ENCODE measurements around the gene WNT6. TPM values are rescaled to one million over a fixed set of nuclear protein-coding genes. Genes with fewer than 3 reads are reported as not detected.

The WNT6 gene
- total RNA-seq, 1 experiment from 2014 or later: 1.4 TPM

GRCh38 chr2:218863021-218863520 is 3.5 kb downstream of the WNT6 start:
- RAD21 ChIA-PET (ENCODE audit: low non-redundant PET in 1 of 2, low total read pairs in 2 of 2, uncharacterized antibody in 2 of 2, unreplicated experiment in 2 of 2): no interaction called here
- BruUV-seq (replicated peaks): no TSS peak

More at GRCh38 chr2:218863021-218863520, 3.5 kb downstream of the WNT6 start:
- DNase-seq (ENCODE audit: low read depth, low spot score): no peak
- intact Hi-C loops (cut with micrococcal nuclease): no loop called here
- no peak overlapping the region for H2AFZ ChIP-seq (ENCODE audit: low read depth, low read length, poor library complexity, severe bottlenecking)
- H3K36me3 ChIP-seq (ENCODE audit: control insufficient read depth in 1 of 2, insufficient read depth in 2 of 2, low read length in 2 of 2): no peaks in the 10 kb centered on the region
- no peak overlapping the region for H3K4me3 ChIP-seq (replicated peaks in 1 of 2; ENCODE audit: low read depth in 1 of 2, low read length in 2 of 2)
- H3K9me3 ChIP-seq (ENCODE audit: control insufficient read depth in 1 of 2, insufficient read depth in 1 of 2, low read depth in 1 of 2, low read length in 2 of 2): no peaks in the 10 kb centered on the region
- ChIA-PET POLR2A (no interaction called here), CTCF (interaction anchor here (0.8 to 1.0 kb wide), 2 partner anchors 9 to 35 kb away, joined by 3 read pairs; no protein-coding TSS in a partner anchor)
- H4K20me1 ChIP-seq (ENCODE audit: insufficient read depth): no peaks in the 10 kb centered on the region
- TF ChIP-seq SRF (IDR thresholded peaks at IDR 0.05; ENCODE audit: low read depth) (no peak), REST (IDR thresholded peaks at IDR 0.05; ENCODE audit: low read depth) (no peak), CTCF (IDR thresholded peaks at IDR 0.05 in 2 of 3, conservative IDR thresholded peaks at IDR 0.05 in 1 of 3; ENCODE audit: borderline replicate concordance in 1 of 3, insufficient read depth in 1 of 3, low read depth in 2 of 3, low read length in 2 of 3) (no peak), JUND (IDR thresholded peaks at IDR 0.05) (no peak), CEBPB (IDR thresholded peaks at IDR 0.05; ENCODE audit: low read depth) (no peak), SP1 (IDR thresholded peaks at IDR 0.05; ENCODE audit: low read depth) (no peak), EGR1 (IDR thresholded peaks at IDR 0.05; ENCODE audit: low read depth) (no peak), POLR2AphosphoS5 (IDR thresholded peaks at IDR 0.05; ENCODE audit: low read depth, low read length) (no peak), YY1 (IDR thresholded peaks at IDR 0.05; ENCODE audit: extremely low read depth, insufficient replicate concordance, low read depth, low read length) (no peak), ZFX (IDR thresholded peaks at IDR 0.05) (no peak), EZH2 (IDR thresholded peaks at IDR 0.05) (no peak), EZH2phosphoT487 (IDR thresholded peaks at IDR 0.05; ENCODE audit: borderline replicate concordance) (no peak), SIN3A (IDR thresholded peaks at IDR 0.05; ENCODE audit: low read depth) (no peak), MAX (IDR thresholded peaks at IDR 0.05) (no peak), CBX3 (IDR thresholded peaks at IDR 0.05; ENCODE audit: low read depth) (no peak), ELF1 (IDR thresholded peaks at IDR 0.05; ENCODE audit: borderline replicate concordance, low read depth) (no peak), ZNF274 (IDR thresholded peaks at IDR 0.05; ENCODE audit: low read depth, low read length) (no peak), ATF3 (IDR thresholded peaks at IDR 0.05) (no peak), TCF7L2 (IDR thresholded peaks at IDR 0.05; ENCODE audit: borderline replicate concordance, extremely low read depth, insufficient read depth, insufficient read length) (no peak), ZBTB33 (IDR thresholded peaks at IDR 0.05; ENCODE audit: extremely low read depth, insufficient replicate concordance, low read length) (no peak)
- peaks cover 13% of the 10 kb centered on the region; the same call in 1 of the 2 replicates for H3K27me3 ChIP-seq (ENCODE audit: insufficient read depth, low read length)
- H3K4me2 ChIP-seq (ENCODE audit: low read length): no peak overlapping the region
- no peak overlapping the region for H3K27ac ChIP-seq (ENCODE audit: low read depth, low read length)
- no peaks in the 10 kb centered on the region for H3K79me2 ChIP-seq (ENCODE audit: insufficient read depth, low read length)
- no peak overlapping the region for H3K9ac ChIP-seq (ENCODE audit: low read length)
- peaks cover 12 to 29% of the 10 kb centered on the region in 2 experiments for H3K4me1 ChIP-seq (ENCODE audit: control insufficient read depth in 1 of 2, insufficient read depth in 2 of 2, low read length in 2 of 2)
- no peaks in the 10 kb centered on the region for H3K9me2 ChIP-seq (ENCODE audit: insufficient read depth)
- no peak for ATAC-seq

Measured in HCT116 (cell line).